NAMALWA (cell line): ENCODE data around the gene ZNF280A.
A peak's percentile ranks its signal among the peaks of the same experiment; 100 is the strongest.
"Not testable (repeated sequence)": the region's sequence is repeated elsewhere in the genome, so short reads cannot be mapped to it uniquely, and the experiment has no call there.

ENCODE experiments used
- DNase-seq: peaks from one replicate; pipeline ENCODE4 v3.0.0-alpha.2; 2015; ENCODE audit warnings: low spot score

Gene ZNF280A

DNA sequence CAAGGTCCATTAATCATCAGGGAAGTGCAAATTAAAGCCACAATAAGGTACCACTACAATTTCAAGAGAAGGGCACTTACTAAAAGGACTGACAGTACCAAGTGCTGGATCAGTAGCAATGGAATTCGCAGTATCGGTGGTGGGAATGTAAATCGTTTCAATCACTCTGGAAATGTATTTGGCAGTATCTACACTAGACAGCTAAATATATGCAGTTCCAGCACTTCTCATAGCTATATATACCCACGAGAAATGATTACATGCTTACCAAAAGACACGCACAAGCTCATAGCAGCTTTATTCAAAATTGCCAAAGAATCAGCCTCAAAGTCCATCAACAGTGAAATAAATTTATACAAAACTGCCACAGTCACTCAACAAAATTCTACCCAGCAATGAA, 7.1 kb downstream of the ZNF280A start:
- DNase-seq, result no peak

DNA sequence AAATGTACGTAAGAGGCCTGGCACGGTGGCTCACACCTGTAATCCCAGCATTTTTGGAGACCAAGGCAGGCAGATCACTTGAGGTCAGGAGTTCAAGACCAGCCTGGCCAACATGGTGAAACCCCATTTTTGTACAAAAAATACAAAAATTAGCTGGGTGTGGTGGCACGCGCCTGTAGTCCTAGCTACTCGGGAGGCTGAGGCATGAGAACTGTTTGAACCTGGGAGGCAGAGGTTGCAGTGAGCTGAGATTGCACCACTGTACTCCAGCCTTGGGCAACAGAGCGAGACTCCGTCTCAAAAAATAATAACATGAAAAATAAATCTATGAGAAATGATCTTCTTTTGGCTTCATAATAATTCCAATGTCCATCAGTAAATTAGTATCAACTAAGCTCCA, 9.2 kb downstream of the ZNF280A start:
- DNase-seq, result not testable (repeated sequence)

GRCh38 chr22:22509912-22510311, 10.2 kb downstream of the ZNF280A start:
- not testable (repeated sequence) for DNase-seq

- DNase-seq, result peak; percentile 87
Measured at GRCh38 chr22:22508274-22509176, 11.5 kb downstream of the ZNF280A start, which contains the start of gene ZNF280B. Gene ZNF280B (minus strand): TSS chr22:22508742. CDS start chr22:22489398, 19,344 bp downstream.

DNA sequence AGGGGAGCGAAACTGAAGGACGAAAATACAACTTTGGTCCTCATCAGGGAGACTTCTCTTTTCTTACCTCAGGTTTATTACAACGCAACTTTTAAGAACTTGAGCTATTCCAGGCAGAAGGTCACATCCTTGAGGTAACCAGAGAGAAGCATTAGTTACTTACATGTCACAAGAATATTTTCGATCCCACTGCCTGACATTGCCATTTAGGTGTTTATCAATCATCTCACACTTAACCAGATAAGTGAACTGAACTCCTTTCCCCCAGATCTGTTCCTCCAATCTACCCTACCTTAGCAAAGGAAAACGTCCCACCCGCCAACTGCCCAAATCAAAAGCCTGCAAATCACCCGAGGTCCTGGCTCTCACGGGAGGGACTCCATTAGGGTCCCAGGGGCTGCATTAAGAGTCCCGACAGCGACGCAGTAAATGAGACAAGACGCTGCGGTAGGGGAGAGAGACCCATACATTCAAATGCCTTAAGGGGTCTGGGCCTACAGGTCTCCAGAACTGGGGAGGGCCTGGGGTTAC, 12.3 kb downstream of the ZNF280A start:
- peak; percentile 26 for DNase-seq

GRCh38 chr22:22506736-22507135, 13.3 kb downstream of the ZNF280A start:
- no peak for DNase-seq

DNA sequence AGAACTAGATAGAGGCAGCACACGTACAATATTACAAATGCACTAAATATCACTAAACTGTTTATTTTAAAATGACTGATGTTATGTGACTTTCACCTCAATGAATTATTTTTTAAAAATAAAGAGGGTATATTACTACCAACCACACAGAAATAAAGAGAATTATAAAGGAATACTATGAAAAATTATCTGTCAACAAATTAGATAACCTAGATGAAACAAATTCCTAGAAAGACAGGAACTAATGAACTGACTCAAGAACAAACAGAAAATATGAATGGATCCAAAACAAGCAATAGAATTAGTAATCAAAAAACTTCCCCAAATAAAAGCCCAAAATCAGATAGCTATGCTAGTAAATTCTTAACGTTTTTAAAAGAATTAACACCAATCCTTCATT, 21.8 kb downstream of the ZNF280A start:
- no peak for DNase-seq

- DNase-seq, result not testable (repeated sequence)
Measured at GRCh38 chr22:22491589-22491988, 28.5 kb downstream of the ZNF280A start.

DNA sequence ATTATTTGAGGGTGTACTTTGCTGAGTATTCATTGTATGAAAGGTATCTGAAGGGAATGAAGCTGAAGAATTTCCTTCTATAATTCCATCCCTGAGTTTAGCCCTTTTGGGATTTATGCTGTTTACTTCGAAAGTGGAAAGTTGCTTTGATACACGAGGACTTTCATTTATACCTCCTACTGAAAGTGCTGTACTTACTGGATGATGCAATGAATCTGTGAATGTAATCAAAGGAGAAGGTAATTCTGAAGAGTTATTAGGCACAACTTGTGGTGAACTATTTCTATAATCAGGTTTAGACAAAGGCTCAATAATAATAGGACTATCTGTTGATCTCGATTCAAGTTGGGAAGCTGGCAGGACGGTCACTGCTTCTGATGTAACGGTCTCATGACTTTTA, 31.3 kb downstream of the ZNF280A start:
- DNase-seq, result no peak

GRCh38 chr22:22487869-22488597, 32.0 kb downstream of the ZNF280A start:
- no peak for DNase-seq

DNA sequence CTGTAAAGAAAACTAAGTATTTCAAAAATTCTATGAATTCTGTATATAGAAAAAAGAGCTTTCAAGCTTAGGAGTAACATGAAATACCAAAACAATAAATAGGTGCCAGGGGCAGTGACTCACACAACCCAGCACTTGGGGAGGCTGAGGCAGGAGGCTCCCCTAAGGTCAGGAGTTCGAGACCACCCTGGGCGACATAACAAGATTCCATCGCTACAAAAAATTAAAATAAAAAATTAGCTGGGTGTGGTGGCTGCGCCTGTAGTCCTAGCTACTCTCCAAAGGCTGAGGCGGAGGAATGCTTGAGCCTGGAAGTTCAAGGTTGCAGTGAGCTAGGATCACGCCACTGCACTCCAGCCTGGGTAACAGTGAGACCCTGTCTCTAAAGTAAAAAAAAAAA, 33.0 kb downstream of the ZNF280A start:
- no peak for DNase-seq

DNA sequence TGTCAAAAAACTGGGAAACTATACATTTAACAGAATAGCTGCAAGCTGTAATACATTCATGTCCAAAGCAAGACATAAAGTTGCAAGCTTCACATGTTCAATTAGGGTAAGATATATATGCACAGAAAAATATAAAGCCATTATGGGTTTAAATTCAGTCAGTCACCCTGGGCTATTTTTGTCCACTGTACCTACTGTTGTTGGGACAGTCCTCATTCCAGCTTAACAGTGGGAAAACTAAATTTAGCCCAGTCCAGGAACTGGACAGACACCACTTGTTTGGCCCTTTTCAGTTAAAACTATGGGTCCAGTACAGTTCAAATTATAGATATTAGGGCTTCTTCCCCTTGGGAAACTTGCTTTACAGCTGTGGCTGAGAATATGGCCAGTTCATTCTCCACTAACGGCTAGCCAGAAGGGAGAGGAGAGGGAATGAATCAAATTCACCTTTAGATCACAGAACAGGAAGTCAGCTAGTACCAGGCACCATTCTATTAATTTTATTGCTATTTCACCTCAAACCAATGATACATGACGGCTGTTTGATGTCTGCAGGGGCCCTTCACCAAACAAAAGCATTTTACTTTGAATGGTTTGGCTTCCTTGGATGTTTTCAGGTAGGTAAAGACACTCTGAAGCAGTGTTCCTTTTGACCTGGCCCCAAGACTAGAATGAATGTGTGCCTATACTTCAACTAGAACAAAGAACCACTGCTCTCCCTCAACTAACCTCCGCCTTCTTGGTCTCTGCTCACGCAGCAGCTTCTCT, 33.8 kb downstream of the ZNF280A start:
- DNase-seq, result no peak

DNA sequence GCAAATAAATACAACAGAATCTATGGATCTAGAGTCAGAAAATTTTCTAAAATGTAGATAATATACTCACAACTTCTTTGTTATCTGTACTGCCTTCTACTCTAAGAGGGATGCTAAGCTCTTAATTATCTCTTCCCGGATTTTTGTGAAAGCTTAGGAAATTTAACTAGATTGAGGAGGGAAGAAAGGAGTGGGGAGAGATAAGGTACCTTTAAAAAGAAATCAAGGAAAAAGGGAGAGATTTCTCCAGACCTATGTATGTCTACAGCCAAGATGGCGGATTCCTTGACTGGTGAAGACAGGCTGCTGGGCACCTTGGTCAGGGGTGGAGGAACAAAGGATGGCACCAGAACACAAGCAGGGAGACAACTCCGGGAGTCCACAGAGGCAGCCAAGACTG, 34.5 kb downstream of the ZNF280A start:
- no peak for DNase-seq

GRCh38 chr22:22484023-22484422, 36.0 kb downstream of the ZNF280A start:
- no peak for DNase-seq

GRCh38 chr22:22480940-22481339, 39.1 kb downstream of the ZNF280A start:
- DNase-seq, result no peak

DNA sequence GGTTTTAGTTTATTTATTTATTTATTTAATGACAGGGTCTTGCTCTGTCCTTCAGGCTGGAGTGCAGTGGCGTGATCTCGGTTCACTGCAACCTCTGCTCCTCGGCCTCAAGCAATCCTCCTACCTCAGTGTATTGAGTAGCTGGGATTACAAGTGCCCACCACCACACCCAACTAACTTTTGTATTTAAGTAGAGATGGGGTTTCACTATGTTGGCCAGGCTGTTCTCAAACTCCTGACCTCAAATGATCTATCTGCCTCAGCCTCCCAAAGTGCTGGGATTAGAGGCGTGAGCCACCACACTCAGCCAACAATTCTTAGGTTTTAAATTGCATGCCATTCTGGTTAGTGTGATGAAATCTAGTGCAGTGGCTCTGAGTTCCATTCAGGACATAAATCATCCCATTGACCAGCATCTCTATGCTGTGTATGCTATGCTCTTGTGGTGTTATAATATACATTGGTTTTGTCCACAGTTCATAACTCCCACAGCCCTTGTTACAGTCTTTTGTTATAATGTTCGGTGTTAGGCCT, 40.0 kb downstream of the ZNF280A start:
- DNase-seq, result no peak

DNA sequence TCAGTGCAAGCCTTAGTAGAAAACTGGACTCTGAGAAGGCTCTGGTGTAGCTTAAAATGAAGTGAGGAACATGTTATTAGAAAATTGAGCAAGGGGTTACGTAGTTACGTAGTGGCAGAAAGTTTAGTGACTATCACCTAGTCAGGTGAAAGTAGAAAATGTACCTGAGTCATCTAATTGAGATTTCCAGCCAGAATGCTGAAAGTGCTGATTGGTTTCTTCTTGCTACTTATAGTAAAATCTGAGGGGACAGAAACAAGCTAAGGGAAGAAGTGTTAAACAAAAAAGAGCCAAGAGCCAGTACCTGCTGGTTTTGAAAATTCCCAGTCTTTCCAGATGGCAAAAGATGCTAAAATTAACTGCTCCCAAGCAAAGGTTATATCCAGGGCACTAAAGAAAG, 41.0 kb downstream of the ZNF280A start:
- no peak for DNase-seq

- no peak for DNase-seq
Measured at GRCh38 chr22:22478470-22478869, 41.6 kb downstream of the ZNF280A start.

DNA sequence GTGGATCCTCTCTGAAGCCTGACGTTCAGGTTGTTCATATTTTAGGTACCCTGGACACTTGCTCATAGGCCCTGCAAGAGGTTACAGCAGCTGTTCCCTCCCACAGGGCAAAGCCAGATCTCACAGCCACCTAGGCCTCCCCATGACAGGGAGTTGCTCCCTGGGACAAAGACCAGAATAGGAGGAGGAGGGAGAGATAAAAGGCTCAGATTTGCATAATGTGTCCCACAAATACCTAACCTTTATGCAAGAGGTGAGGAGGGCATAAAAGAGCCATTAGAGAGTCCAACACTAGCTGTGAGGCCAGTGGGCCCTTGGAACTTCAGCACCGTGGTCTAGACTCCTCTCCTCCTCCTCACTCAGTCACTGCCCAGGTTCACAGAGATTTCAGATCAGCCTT, 45.3 kb downstream of the ZNF280A start:
- no peak for DNase-seq

DNA sequence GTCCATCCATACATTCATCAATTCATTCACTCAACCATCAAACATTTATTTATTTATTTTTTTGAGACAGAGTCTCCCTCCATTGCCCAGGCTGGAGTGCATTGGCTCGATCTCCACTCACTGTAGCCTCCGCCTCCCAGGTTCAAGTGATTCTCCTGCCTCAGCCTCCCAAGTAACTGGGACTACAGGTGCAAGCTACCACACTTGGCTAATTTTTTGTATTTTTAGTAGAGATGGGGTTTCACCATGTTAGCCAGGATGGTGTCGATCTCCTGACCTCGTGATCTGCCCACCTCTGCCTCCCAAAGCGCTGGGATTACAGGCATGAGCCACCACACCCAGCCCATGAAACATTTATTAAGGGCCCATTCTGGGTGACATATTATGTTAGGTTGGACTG, 49.0 kb downstream of the ZNF280A start:
- not testable (repeated sequence) for DNase-seq

- no peak for DNase-seq
Measured at GRCh38 chr22:22469527-22469926, 50.5 kb downstream of the ZNF280A start.
